Ovary (tissue), 3 donors: ENCODE results near the gene PCF11.

Experiments
- CTCF ChIP-seq, 3 donors: fragments of 450-650 bp in 2 of 3; fragments of 200-600 bp in 1 of 3; IDR thresholded peaks; one replicate each; pipeline versions ENCODE4 v1.5.1 to v1.8.0; 2016 to 2022; ENCODE audit warnings: antibody characterized with exemption in 3 of 3, mild to moderate bottlenecking in 1 of 3
- POLR2A ChIP-seq: fragments of 450-650 bp; IDR thresholded peaks from one replicate; pipeline ENCODE4 v1.6.1; 2017; ENCODE audit warnings: antibody characterized with exemption, mild to moderate bottlenecking, moderate library complexity
- donor health status: DM: no; HTN: no; CAD: no.

GRCh38 chr11:83158357-83158786 is 1.4 kb downstream of the PCF11 start:
- TF ChIP-seq CTCF (IDR thresholded peaks at IDR 0.05) (no peak), POLR2A (no peak)
